Measurements from ENCODE around the gene RAI1.

RAI1 gene

DNA sequence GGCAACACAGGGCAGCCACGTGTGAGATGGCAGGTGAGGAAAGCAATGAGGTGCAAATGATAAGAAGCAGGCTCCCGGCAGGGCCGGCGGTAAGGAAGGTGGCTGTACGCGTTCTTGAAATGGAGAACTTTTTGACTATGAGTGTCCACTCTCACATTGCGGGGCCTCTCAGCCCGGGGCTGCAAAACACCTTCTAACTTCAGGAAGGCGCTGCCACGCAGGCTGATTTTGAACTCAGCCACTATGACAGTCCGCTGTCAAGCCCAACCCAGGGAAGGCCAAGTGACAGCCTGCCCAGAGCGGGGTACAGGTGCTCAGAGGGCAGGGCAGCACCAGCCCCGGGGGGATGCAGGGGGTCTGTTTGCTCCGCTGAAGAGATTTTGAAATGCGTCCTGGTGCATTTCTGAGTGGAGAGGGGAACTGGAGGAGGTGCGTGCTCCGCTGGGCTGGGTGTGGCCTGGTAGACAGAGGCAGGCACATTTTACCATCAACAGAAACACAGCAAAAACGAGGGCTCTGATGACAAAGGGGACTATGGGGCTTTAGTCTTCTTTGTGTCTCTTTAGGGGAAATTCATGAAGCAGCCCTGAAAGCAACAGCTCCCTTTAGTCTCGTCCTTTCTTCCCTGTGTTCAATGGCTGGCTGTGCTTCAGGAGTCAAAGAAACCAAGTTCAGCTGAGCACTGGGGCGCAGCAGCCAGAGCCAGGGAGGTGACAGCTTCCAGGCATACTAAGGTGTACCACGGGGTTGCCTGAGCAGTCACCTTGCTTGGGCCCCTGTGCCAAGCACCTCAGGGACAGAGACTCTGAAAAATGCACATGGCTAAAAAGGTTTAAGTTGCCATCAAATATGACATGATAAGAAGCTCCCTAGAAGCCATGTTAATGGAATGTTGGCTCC is 170.1 kb downstream of the RAI1 start:
- peaks cover 11% of the 10 kb centered on the region for H3K36me3 Mint-ChIP-seq (ENCODE audit: insufficient read depth)
- ATAC-seq (replicated peaks; ENCODE audit: extremely low read depth, poor library complexity, severe bottlenecking) (no peak), DNase-seq (ENCODE audit: low spot score in 2 of 2) (no peak)
- H3K27me3 Mint-ChIP-seq: no peaks in the 10 kb centered on the region
- H3K4me1 Mint-ChIP-seq: peaks cover 44% of the 10 kb centered on the region
- H3K9me3 Mint-ChIP-seq: no peaks in the 10 kb centered on the region
- peak overlapping the region; percentile 95 for H3K27ac Mint-ChIP-seq (ENCODE audit: low read depth)
- peak overlapping the region; percentile 66 for H3K4me3 Mint-ChIP-seq

DNA sequence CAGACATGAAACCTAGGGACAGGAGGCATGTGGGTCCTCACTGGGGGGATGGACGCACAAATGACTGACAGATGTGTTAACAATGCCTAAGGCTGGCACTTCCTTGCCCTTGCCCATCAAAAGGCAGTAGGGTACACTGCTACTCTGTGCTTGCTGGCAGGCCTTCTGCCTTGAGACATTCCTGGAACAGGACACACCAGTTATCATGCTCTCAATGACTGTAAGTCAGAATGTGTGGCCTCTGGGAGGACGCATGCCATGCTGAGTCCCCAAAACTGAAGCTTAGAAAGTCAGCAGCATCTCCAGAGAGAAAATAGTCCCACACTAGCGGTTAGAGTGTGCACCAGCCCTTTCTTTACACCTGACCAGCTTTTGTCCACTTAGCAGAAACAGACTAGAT is 171.7 kb downstream of the RAI1 start:
- H3K27ac Mint-ChIP-seq (ENCODE audit: low read depth): no peak overlapping the region
- ATAC-seq (replicated peaks; ENCODE audit: extremely low read depth, poor library complexity, severe bottlenecking): no peak
- H3K36me3 Mint-ChIP-seq (ENCODE audit: insufficient read depth): peaks cover 11% of the 10 kb centered on the region
- H3K4me3 Mint-ChIP-seq: no peak overlapping the region
- no peaks in the 10 kb centered on the region for H3K9me3 Mint-ChIP-seq
- no peaks in the 10 kb centered on the region for H3K27me3 Mint-ChIP-seq
- peaks cover 43% of the 10 kb centered on the region for H3K4me1 Mint-ChIP-seq
- DNase-seq (ENCODE audit: low spot score in 2 of 2): no peak

GRCh38 chr17:17853811-17854447 is 172.7 kb downstream of the RAI1 start:
- no peak for ATAC-seq (replicated peaks; ENCODE audit: extremely low read depth, poor library complexity, severe bottlenecking)
- Mint-ChIP-seq H3K27ac (ENCODE audit: low read depth) (no peak overlapping the region), H3K4me3 (no peak overlapping the region)

DNA sequence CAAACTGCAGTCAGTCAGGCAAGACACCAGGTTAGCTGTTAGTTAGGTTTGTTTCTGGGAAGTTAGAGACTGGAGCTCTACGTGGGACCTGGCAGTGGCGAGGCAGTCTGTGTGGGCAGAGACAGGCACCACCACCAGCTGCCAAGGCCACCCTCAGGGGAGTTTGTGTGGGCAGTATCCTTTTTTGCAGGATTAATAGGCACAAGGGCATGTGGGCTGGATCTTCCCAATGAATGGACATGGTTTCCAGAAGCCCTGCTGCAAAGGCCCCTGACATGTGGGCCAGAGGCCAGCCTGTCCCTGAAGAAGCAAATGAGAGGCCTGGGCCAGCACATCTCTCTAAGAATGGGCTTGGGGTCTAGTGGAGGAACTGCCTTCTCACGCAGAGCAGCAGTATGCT is 174.7 kb downstream of the RAI1 start:
- no peak overlapping the region for H3K27ac Mint-ChIP-seq (ENCODE audit: low read depth)
- no peaks in the 10 kb centered on the region for H3K27me3 Mint-ChIP-seq
- peaks cover 13% of the 10 kb centered on the region for H3K4me1 Mint-ChIP-seq
- ATAC-seq (replicated peaks; ENCODE audit: extremely low read depth, poor library complexity, severe bottlenecking) (no peak), DNase-seq (ENCODE audit: low spot score in 2 of 2) (no peak)
- H3K9me3 Mint-ChIP-seq: no peaks in the 10 kb centered on the region
- peaks cover 6% of the 10 kb centered on the region for H3K36me3 Mint-ChIP-seq (ENCODE audit: insufficient read depth)
- no peak overlapping the region for H3K4me3 Mint-ChIP-seq

More at GRCh38 chr17:17853811-17854447, 172.7 kb downstream of the RAI1 start:
- Mint-ChIP-seq H3K27me3 (no peaks in the 10 kb centered on the region), H3K36me3 (ENCODE audit: insufficient read depth) (peaks cover 12% of the 10 kb centered on the region), H3K4me1 (peaks cover 33% of the 10 kb centered on the region), H3K9me3 (no peaks in the 10 kb centered on the region)
- no peak for DNase-seq (ENCODE audit: low spot score in 2 of 2)

- ATAC-seq (replicated peaks; ENCODE audit: extremely low read depth, poor library complexity, severe bottlenecking) (no peak), DNase-seq (ENCODE audit: low spot score in 2 of 2) (no peak)
- Mint-ChIP-seq H3K4me1 (peaks cover 8% of the 10 kb centered on the region), H3K27me3 (no peaks in the 10 kb centered on the region), H3K36me3 (ENCODE audit: insufficient read depth) (peaks cover 7% of the 10 kb centered on the region), H3K9me3 (no peaks in the 10 kb centered on the region), H3K4me3 (no peak overlapping the region), H3K27ac (ENCODE audit: low read depth) (no peak overlapping the region)
Observed at GRCh38 chr17:17856386-17856785, 175.1 kb downstream of the RAI1 start.

- DNase-seq (ENCODE audit: low spot score in 2 of 2) (no peak), ATAC-seq (replicated peaks; ENCODE audit: extremely low read depth, poor library complexity, severe bottlenecking) (no peak)
- Mint-ChIP-seq H3K36me3 (ENCODE audit: insufficient read depth) (peaks cover 9% of the 10 kb centered on the region), H3K4me3 (no peak overlapping the region), H3K4me1 (no peaks in the 10 kb centered on the region), H3K27me3 (no peaks in the 10 kb centered on the region), H3K9me3 (no peaks in the 10 kb centered on the region), H3K27ac (ENCODE audit: low read depth) (no peak overlapping the region)
Observed at GRCh38 chr17:17857496-17857895, 176.2 kb downstream of the RAI1 start.

DNA sequence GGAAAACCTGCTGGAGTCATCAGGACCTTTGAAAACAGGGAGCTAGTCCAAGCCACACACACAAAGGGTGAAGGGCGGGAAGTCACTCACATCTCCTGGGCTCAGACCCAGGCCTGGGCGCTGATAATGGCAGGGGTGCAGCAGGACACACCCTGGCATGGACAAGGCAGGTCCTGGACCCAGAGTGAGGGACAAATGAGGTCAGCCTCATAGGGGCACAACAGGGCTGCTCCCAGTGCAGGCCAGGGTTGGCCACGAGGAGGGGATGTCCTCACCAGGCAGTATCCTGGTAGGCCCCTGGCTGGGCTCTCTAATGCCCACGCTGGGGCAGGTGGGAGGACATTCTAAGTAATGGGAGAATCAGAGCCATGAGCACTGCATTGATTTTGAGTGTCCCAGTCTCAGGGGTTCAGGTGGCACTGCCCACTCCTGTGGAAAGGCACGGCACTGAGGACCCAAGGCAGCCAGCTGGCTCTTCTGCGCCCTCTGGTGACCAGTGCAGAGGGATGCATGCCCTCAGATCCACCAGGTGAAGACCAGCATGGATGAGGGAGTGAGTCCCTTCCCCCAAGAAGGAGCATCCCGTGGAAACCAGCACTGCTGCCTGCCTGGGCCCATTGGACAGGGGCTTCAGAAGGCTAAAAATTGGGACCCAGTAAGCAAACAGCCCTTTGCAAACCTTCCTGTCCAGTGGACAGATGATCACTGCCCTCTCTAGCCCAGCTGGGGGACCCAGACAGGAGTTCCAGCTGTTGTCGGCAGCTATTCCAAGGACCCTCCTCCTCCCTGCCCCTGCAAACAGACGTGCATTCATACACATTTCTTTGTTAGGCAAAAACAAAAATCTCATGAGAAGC is 178.9 kb downstream of the RAI1 start:
- DNase-seq (ENCODE audit: low spot score in 2 of 2): peak; percentile 60 to 67
- peak; percentile 89 for ATAC-seq (replicated peaks; ENCODE audit: extremely low read depth, poor library complexity, severe bottlenecking)
- H3K27ac Mint-ChIP-seq (ENCODE audit: low read depth): no peak overlapping the region

GRCh38 chr17:17860766-17861107 is 179.5 kb downstream of the RAI1 start:
- ATAC-seq (replicated peaks; ENCODE audit: extremely low read depth, poor library complexity, severe bottlenecking) (no peak), DNase-seq (ENCODE audit: low spot score in 2 of 2) (no peak)
- Mint-ChIP-seq H3K4me3 (no peak overlapping the region), H3K4me1 (peaks cover 6% of the 10 kb centered on the region), H3K27ac (ENCODE audit: low read depth) (no peak overlapping the region), H3K27me3 (no peaks in the 10 kb centered on the region), H3K9me3 (no peaks in the 10 kb centered on the region), H3K36me3 (ENCODE audit: insufficient read depth) (peaks cover 9% of the 10 kb centered on the region)

More for the DNA sequence above, 178.9 kb downstream of the RAI1 start:
- H3K4me3 Mint-ChIP-seq: no peak overlapping the region
- peaks cover 9% of the 10 kb centered on the region for H3K36me3 Mint-ChIP-seq (ENCODE audit: insufficient read depth)
- no peaks in the 10 kb centered on the region for H3K9me3 Mint-ChIP-seq
- no peaks in the 10 kb centered on the region for H3K27me3 Mint-ChIP-seq
- peaks cover 6% of the 10 kb centered on the region for H3K4me1 Mint-ChIP-seq
